ENCODE results near the gene ERVV-1.

The ERVV-1 gene

GRCh38 chr19:53057904-53058580 is 44.3 kb downstream of the ERVV-1 start:
- TF ChIP-seq SIN3A (IDR thresholded peaks at IDR 0.05; ENCODE audit: borderline replicate concordance, insufficient read depth, low read length) = no peak
- TF ChIP-seq POLR2AphosphoS5 (IDR thresholded peaks at IDR 0.05; ENCODE audit: low read depth, low read length) = no peak
- TF ChIP-seq FOXP2 (optimal IDR thresholded peaks at IDR 0.05; ENCODE audit: borderline replicate concordance, extremely low read depth, extremely low read length, insufficient read depth) = no peak
- no peak for TF ChIP-seq TAF1 (IDR thresholded peaks at IDR 0.05; ENCODE audit: borderline replicate concordance, insufficient read depth, low read length)
- no peak for TF ChIP-seq REST (IDR thresholded peaks at IDR 0.05; ENCODE audit: insufficient read depth in 1 of 2, low read depth in 2 of 2, low read length in 2 of 2)

All from PFSK-1 (cell line).